Measurements from ENCODE around the gene COL20A1.

DNA sequence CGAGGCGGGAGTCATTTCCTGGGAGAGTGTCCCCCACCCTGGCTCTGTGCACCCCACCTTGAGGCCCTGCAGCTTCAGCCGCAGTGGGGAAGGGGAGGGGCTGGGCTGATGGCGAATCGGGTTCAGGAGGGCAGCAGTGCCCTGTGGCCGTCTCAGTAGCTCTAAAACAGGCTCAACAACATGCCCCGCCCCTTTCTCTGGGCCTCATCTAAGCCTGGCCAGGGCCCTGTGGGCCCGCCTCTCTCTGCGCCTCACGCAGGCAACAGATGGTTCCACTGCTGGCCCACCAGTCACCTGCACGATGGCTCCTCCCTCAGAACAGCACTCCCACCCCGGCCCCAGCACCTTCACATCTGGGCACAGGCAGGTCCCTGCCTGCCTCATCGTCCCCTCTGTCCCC, 38.0 kb downstream of the COL20A1 start:
- no peak for TF ChIP-seq POLR2AphosphoS5 (IDR thresholded peaks at IDR 0.05)
- TF ChIP-seq, protein P1, sequence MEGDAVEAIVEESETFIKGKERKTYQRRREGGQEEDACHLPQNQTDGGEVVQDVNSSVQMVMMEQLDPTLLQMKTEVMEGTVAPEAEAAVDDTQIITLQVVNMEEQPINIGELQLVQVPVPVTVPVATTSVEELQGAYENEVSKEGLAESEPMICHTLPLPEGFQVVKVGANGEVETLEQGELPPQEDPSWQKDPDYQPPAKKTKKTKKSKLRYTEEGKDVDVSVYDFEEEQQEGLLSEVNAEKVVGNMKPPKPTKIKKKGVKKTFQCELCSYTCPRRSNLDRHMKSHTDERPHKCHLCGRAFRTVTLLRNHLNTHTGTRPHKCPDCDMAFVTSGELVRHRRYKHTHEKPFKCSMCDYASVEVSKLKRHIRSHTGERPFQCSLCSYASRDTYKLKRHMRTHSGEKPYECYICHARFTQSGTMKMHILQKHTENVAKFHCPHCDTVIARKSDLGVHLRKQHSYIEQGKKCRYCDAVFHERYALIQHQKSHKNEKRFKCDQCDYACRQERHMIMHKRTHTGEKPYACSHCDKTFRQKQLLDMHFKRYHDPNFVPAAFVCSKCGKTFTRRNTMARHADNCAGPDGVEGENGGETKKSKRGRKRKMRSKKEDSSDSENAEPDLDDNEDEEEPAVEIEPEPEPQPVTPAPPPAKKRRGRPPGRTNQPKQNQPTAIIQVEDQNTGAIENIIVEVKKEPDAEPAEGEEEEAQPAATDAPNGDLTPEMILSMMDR (IDR thresholded peaks at IDR 0.05): no peak
- no peak for TF ChIP-seq POLR2A (IDR thresholded peaks at IDR 0.05)
